GM21447 (cell line): ENCODE results near the gene POU3F3.

ENCODE experiments used
- ATAC-seq: cut with Tn5 transposase; IDR thresholded peaks from one replicate; pipeline ENCODE4 v1.9.1; 2021; ENCODE audit not compliant: unreplicated experiment

POU3F3 gene

GRCh38 chr2:104853534-104854497 lies at the start of gene POU3F3:
Gene POU3F3, plus strand, starts transcription at chr2:104854115. Its CDS starts 1,396 bp downstream, at chr2:104855511.
- no peak for ATAC-seq

DNA sequence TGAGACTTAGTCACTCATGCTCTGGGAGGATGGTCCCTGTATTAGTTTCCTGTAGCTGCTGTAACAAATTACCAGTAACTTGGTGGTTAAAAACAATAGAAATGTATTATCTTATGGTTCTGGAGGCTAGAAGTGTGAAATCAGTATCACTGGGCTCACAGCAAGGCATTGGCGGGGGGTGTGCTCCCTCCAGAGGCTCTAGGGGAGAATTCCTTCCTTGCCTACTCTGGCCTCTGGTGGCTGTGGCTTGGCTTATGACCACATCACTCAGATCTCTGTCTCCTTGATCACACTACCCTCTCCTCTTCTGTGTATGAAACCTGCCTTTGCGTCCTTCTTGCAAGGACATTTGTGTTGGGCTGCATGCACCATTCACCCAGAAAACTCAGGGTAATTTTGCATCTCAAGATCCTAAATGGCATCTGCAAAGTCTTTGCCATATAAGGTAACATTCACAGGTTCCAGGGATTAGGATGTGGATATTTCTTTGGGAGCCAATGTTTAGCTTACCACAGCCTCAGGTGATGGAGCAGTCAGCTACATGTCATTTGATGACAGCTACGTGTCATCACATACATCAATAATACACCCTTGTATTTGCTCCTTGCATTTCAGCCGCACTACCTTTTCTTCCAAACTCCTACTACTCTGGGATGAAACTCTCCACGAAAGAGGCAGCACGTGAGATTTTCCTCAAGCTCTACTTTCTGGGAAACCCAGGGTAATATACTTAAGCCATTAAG lies 49.6 kb upstream of the POU3F3 start:
- no peak for ATAC-seq

GRCh38 chr2:104812286-104812685 lies 41.6 kb upstream of the POU3F3 start:
- ATAC-seq, result no peak

DNA sequence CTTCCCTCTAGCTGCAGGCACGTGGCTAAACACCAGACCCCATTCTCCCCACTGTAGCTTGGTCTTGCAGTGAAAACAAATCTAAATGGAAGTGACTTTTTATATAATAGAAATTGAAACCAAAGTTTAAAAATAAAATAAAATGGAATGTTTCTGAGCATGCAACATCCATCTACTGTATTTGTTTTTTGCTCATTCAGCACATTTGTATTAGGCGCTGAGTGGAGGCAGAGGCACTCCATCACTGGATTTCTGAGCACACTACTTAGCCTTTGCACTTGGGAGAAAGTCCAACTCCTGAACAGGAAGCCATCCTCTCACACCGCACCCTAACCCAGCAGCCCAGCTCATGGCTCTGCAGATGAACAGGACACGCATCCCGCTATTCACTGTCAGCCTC lies 37.8 kb upstream of the POU3F3 start:
- ATAC-seq, result no peak

- no peak for ATAC-seq
These were observed 35.7 kb upstream of the POU3F3 start for GRCh38 chr2:104818264-104818663.

DNA sequence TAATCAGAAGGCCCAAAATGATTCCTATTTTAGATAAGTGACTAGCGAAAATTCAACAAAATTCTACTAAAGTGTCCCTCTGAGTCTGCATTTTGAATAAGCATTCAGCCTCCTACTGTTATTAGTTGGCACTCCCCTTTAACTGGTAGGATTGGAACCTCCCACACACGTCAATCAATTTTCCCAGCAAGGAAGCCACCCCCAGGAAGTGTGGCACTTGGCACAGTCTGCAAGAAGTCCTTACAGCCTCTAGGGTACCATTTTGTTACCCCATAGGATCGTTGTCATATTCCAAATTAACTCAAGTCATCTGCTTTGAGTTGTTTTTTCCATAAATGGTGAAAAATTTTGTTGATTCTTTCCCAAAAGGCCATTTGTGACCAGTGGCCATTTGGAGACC lies 33.8 kb upstream of the POU3F3 start:
- no peak for ATAC-seq

- no peak for ATAC-seq
These were observed 28.6 kb upstream of the POU3F3 start for GRCh38 chr2:104825124-104825865.

DNA sequence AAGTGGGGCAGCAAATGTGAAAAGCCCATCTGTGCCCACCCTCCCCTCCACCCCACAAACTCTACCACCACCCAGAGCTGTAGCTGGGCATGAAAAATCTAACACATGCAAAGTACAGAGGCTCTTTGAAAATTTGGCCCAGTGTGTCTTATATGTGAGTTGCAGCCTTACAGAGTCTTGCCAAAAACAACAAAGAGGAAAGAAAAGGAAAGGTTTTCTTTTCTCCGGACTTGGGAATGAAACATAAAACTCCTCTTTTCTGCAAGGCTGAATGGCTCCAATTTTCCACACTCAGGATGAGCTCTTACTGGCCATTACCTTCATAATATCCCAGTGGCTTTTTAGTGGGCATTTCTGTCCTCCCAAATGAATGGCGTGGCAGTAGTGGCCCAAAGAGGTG lies 27.9 kb upstream of the POU3F3 start:
- ATAC-seq, result no peak

- no peak for ATAC-seq
These were observed 22.2 kb upstream of the POU3F3 start for GRCh38 chr2:104831742-104832141.

GRCh38 chr2:104834431-104835153 lies 19.3 kb upstream of the POU3F3 start:
- no peak for ATAC-seq

DNA sequence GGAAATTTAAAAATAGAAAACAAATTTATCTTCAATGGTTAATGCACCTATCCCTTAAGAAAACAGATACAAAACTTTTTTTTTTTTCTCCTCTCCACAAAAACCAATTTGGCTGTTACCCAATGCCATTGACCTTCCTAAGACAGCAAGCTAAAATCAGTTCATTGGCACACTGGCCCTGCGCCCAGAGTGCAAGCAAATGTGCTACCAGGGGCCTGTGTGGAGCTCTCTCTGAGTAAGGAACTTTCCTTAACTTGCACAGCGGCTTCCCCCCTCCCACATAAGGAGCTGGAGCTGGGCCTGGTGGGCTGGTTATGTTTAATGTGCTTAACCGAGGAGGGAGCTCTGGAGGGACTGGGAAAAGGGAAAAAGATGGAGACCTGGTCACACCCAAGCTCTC lies 17.6 kb upstream of the POU3F3 start:
- no peak for ATAC-seq

- no peak for ATAC-seq
These were observed 17.1 kb upstream of the POU3F3 start for GRCh38 chr2:104836841-104837240.

DNA sequence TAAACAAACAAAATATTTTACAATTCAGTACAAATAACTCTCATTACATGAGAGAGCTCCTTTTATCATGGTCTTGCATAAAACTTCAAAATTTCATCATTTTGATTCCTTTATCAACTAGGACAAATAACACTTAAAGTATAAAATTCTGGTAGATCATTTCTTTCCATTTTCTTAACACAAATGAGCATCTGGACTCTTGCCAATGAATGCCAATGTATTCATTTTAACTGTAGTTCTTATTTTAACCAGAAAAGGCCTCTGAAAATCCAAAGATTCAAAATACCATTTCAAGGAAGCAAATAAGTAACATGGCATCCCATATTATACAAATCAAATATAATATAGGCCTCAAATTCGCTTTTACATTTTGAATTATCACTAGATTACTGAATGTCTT lies 13.8 kb upstream of the POU3F3 start:
- no peak for ATAC-seq

DNA sequence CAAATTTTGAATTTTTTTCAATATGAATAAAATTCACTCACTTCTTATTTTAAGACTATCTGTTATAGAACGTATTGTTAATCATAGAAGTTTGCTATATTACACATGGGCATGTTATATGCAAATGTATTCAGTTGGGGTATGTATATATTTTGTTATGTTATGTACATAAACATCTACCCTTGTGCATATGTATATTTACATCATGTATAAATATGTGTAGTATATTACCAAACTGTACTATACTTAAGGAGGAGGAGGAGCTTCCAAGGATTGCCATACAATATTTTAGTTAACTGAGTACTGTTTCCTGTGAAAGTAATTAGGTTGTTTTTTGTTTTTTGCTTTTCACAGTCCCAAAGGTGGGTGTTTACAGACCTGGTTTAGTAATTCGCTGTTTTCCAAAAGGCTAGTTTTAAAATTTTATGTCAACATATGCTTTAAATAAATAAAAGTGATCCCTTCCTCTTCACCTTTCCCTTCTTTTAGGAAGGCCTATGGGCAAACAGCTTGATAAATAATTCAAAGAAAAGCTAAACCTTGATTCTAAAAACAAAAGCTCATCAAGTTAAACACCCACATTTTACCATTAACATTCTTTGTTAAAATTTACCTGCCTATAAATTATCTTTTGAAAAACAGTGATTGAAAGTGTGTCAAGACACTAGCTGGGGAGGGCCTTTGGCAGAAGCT lies 12.9 kb upstream of the POU3F3 start:
- no peak for ATAC-seq

GRCh38 chr2:104841744-104842143 lies 12.2 kb upstream of the POU3F3 start:
- no peak for ATAC-seq

GRCh38 chr2:104844807-104845551 lies 8.9 kb upstream of the POU3F3 start:
- no peak for ATAC-seq

DNA sequence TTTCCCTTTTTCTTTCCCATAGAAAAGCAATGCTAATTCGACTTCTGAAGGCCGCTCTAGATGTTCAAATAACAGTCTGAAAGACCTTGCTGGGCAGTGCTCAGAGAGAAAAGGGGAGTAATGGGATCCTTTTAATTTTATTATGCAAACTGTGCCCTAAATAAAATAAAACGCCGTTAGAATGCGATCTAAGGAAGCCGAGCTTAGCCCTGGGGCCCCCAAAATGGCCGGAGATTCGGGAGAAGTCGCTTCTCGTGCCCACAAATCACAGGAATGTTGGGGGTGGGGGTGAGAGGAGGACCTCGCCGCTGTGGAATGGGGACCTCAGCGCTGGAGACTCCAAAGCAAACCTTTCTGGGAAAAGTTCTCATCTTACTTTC lies 8.4 kb upstream of the POU3F3 start:
- no peak for ATAC-seq

DNA sequence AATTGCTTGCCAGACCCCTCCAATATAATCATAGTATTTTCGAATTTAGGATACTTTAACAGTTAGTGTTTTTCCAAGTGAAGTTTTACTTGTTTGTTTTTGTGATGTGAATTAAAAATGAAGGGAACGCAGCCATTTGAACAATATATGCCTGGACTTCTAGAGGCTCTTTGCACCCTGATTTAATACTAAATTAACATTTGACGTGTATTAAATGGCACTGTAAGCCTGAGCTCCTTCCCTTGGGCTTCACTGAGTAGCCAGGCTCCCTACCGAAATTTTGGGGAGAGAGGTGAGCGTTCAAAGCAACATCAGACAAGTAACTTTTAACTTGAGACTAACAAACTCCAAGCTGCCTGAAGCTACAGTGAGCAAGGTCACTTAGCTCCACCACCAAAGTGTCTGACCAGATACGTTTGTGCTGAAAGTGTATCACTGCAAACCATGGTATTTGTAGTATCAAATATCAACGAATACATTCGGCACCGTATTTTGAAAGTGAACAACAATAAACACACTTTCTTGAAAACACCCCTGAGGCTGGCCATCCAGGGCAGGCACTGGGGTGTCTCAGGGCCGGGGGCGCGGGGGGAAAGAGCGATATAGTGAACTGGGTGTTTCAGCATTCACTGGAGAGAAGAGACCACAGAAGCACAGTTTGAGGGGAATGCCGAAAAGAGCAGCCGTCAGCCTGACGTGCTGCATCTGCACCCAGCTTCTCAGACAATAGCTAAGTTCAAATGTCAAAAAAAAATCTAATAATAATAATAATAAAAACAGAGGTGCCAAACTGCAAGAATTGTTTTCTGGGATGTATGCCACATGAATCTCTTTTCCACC lies 7.7 kb upstream of the POU3F3 start:
- no peak for ATAC-seq
